ENCODE measurements around the gene PLOD3. TPM values are rescaled to one million over a fixed set of nuclear protein-coding genes. Genes with fewer than 3 reads are reported as not detected.

Gene PLOD3
- total RNA-seq, 2 donors from 2014 or later = 49.6 to 59.1 TPM

DNA sequence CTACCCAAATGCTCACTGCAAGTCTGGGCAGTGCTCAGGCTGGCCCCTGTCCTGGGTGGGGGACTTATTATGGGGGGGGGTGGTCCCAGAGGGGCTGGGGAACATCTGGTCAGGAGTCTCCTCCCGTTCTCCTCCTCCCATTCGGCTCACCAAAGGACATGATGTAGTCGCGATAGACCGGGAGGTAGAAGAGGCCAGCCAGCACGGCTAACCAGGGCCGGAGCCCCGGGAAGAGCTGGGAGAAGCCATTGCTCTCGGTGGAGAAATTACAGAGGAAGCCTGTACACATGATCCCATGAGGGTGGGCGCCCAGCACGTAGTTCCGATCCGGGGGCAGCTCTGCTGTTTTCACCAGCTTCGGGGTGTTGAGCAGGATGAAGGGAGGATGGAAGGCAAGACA is 18.9 kb downstream of the PLOD3 start:
- intact Hi-C loops (cut with DNase I) = no loop called here
- DNase-seq = no peak
- no peak for ATAC-seq

- intact Hi-C loops (cut with DNase I) = no loop called here
- no peak for DNase-seq
- ATAC-seq = no peak
These were observed 19.4 kb downstream of the PLOD3 start for GRCh38 chr7:101197991-101198390.

DNA sequence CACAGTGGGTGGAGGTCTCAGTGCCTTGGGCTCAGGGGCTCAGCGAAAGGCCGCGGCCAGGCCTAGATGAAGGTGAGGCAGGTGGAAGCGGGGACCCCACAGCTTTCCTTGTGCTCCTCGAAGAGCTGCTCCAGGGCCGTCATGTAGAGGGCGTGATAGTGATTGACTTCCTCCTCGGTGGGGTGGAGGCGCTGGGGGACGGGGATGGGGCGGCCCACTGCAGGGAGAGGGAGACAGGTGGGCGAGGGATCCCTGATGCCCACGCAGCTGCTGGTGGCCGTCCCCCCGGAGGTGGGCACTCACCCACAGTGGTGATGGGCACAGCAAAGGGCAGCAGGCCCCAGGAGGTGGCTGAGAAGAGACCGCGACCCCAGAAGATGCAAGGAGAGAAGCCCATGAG is 21.5 kb downstream of the PLOD3 start:
- no peak for DNase-seq
- ATAC-seq = no peak
- intact Hi-C loops (cut with DNase I) = no loop called here

- no peak for ATAC-seq
- intact Hi-C loops (cut with DNase I) = no loop called here
These were observed 28.3 kb downstream of the PLOD3 start for GRCh38 chr7:101189109-101189508.

DNA sequence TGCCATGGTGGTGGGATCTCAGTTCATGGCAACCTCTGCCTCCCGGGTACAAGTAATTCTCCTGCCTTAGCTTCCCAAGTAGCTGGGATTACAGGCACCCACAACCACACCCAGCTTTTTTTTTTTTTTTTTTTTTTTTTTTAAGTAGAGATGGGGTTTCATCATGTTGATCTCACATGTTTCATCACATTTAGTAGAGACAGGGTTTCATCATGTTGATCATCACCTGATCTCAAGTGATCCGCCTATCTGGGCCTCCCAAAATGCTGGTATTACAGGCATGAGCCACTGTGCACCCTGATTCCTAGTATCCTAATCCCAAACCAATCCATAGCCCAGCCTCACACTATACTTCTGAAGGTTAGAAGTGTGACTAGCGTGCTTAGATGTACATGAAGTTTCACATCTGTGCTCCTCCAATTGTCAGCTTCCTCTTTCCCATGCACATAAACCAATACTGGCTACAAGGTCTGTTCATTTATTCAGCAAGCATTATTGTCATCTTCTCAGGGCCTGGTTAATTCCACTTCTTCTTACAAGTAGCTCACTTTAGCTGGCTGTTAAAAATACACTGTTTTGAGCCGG is 30.4 kb downstream of the PLOD3 start:
- DNase-seq (no peak), ATAC-seq (no peak)
- intact Hi-C loops (cut with DNase I) = no loop called here

More at GRCh38 chr7:101189109-101189508, 28.3 kb downstream of the PLOD3 start:
- DNase-seq = no peak

GRCh38 chr7:101186194-101186593 is 31.2 kb downstream of the PLOD3 start:
- intact Hi-C loops (cut with DNase I) = no loop called here
- no peak for ATAC-seq
- DNase-seq = no peak

DNA sequence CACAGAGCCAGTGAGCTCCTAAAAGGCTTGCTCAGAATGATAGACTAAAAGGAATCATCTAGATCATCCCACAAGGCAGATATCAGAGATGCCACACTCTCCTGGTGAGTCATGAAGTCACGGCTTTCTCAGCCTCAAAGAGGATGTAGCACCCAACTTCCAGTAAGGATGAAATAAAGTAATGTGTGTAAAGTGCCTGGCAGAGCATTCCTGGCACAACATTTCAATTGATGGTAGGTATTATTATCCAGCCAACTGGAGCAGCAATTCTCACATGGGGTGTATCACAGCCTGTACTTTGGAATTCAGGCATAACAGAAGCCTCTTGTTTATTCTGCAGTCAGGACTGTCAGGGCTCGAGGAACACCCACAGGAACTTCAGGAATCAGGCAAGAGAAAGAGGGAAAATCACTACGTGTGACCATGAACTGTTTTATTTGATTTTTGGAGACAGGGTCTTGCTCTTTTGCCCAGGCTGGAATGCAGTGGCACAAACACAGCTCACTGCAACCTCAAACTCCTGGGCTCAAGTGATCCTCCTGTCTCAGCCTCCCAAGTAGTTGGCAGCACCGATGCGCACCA is 32.0 kb downstream of the PLOD3 start:
- intact Hi-C loops (cut with DNase I) = no loop called here
- ATAC-seq = no peak
- DNase-seq = no peak

DNA sequence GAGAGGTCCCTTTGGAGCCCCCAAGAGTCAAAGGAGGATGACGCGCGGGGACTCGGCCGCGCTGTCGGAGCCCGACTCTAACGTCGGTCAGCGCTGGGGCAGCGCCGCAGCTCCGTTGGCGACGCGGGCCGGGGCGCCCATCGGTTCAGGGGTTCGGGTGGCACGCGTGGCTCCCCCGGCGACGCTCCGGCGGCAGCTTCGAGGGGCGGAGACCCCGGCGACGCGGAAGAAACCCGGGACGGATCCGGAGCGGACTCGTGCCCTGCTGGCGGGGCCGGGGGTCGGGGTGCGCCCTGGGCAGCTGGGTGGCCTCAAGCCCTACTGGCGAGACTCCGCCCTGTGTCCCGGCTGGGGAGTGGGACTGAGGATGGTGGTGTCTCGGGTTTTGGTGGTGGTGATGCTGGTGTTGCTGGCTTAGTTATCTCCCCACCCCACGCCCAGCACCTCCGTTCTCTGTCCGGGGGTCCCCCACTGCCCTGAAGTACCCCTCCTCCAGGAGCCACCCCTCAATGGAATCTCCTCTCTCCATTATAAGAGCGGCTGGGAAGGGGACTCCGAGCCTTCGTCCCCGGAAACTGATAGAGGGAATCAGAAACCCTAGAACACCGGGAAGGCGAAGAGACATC is 37.1 kb downstream of the PLOD3 start, which contains the start of gene NAT16:
NAT16 (minus strand) TSS at position 164 of the 626 bp plus-strand sequence. CDS start 5,486 bp downstream, outside the sequence.
- ATAC-seq (no peak), DNase-seq (no peak)
- intact Hi-C loops (cut with DNase I) = no loop called here

DNA sequence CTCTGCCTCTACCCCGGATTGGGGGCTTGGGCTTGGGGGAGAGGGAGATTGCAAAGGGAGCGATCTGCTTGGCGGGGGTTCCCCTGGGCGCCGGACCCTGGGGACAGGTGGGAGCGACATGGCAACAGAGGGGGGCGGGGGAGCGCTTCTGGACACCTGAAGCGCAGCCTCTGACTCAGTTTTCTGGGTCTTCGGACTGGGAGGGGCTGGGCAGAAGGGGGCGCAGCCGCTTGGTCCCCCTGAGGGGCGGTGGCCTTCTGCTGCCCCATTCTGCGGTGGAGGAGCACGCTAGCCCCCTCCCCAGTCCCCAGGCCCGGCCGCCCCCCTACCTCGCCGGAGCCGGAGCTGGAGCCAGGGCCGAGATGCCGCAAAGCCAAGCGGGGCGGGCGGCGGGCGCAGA is 37.7 kb downstream of the PLOD3 start:
- DNase-seq (no peak), ATAC-seq (no peak)
- intact Hi-C loops (cut with DNase I) = loop anchor here in 1 of 2 donors (10.0 kb wide), 1 partner anchor 285 kb away; the partner anchor contains the start of gene ACHE

DNA sequence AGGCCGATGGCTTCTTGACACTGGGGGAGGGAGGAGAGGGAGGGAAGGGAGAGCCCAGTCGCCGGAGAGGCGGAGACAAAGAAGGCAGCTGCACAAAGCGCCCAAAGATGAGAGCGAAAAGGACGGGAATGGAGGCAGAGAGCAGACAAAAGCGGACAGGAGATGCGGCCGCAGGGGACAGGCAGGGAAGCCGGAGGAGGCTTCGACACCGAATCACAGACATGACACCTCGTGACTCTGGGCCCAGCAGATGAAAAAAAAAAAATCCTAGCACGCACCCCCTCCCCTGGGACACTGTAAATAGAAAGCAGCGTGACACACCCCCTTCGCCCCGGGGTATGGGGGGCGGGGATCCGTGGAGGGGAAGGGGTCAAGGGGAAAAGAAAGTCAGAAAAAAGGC is 38.3 kb downstream of the PLOD3 start:
- intact Hi-C loops (cut with DNase I) = loop anchor here in 1 of 2 donors (10.0 kb wide), 1 partner anchor 284 kb away; the partner anchor contains the start of gene ACHE

DNA sequence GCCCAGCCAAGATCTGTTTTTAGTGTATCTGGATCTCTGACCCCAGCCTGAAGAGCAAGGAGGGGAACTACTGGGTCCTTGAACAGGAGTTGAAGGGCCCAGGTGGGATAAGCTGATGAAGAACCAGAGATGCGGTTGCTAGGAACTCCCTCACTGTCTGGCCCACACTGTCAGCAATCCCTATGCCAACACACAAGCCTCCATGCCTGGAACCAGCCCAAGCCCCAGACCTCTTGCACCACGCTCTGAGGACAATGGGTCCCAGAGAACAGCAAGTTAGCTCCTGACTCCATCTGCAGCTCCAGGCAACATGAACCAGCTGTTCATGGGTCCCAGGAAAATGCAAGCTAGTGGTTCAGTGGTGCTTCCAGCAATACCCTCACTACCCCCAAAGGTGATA is 39.7 kb downstream of the PLOD3 start:
- intact Hi-C loops (cut with DNase I) = loop anchor here in 1 of 2 donors (10.0 kb wide), 1 partner anchor 283 kb away; the partner anchor contains the start of gene ACHE
- ATAC-seq (no peak), DNase-seq (no peak)

More for the DNA sequence above, 38.3 kb downstream of the PLOD3 start:
- ATAC-seq = no peak
- no peak for DNase-seq

DNA sequence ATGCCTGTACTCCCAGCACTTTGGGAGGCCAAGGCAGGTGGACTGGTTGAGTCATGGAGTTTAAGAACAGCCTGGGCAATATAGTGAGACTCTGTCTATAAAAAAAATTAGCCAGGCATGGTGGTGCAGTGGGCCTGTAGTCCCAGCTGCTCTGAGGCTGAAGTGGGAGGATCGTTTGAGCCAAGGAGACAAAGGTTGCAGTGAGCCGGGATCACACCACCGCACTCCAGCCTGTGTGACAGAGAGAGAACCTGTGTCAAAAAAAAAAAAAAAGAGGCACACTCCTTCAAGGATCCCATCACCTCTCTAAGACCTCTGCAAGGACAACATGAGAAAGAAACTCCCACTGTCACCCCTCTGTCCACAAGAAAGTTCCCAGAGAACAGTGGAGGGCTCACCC is 41.7 kb downstream of the PLOD3 start:
- no peak for ATAC-seq
- intact Hi-C loops (cut with DNase I) = loop anchor here in 1 of 2 donors (10.0 kb wide), 1 partner anchor 281 kb away; the partner anchor contains the start of gene ACHE
- DNase-seq = no peak

GRCh38 chr7:101174322-101174854 is 43.0 kb downstream of the PLOD3 start:
- intact Hi-C loops (cut with DNase I) = loop anchor here in 1 of 2 donors (10.0 kb wide), 1 partner anchor 280 kb away; the partner anchor contains the start of gene ACHE
- ATAC-seq (no peak), DNase-seq (no peak)

DNA sequence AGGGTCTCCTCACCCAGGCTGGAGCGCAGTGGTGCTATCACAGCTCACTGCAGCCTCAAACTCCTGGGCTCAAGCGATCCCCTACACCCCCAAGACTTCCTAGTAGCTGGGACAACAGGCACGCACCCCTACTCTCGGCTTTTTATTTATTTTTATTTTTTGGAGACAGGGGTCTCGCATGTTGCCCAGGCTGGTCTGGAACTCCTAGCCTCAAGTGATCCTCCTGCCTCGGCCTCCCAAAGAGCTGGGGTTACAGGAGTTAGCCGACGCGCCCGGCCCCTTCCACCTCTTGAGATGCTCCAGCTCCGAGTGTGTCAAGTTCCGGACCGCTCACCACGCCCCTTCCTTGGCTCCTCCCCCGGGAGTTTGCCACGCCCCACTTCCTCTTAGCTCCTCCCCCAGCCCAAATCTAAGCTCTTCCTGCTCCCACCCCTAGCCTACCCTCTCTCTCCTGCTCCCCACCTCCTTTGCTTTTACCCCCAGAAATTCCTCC is 43.6 kb downstream of the PLOD3 start:
- ATAC-seq (peak in 1 of 2 donors; percentile 54), DNase-seq (no peak)
- intact Hi-C loops (cut with DNase I) = loop anchor here in 1 of 2 donors (10.0 kb wide), 1 partner anchor 279 kb away; the partner anchor contains the start of gene ACHE

DNA sequence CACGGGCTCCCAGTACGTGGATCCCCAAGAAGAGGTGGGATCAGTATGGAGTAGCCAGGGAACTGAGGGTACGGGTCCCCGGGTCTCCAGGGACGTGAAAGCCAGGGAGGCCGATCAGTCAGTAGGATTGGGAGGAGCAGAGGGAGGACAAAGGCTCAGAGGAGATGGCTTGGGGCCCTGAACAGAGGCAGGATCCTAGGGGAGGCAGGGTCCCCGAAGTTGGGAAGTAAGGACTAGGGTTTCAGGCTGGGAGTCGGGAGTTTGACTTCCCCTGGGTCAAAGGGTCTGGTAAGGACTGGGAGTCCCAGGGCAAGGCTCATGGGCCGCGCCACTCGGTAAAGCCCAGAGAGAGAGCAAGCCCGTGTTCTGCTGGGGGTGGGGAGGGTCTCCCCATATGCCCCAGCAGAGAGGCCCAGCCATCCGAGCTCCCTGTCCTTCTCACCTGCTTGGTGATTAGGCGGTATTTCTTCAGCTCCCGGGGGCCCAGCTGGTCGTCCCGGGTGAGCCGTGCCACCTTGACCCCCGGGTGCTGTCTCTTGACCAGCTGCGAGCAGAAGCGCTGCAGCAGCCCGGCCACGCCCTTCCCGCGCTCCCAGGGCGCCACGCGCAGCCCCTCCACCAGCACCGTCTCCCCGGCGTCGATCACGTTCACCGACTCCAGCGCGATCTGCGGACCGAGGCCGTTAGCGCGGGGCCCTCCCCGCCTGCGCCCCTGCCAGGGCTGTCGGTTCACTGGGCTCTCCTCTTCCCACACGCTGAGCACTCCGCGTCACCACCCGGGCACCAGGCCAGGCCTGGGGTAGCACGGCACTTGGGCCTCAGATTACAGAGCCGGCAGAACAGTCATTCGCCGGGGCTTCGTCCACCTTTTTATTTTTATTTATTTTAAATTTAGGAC is 44.3 kb downstream of the PLOD3 start:
- peak; percentile 84 for DNase-seq
- peak; percentile 65 to 81 for ATAC-seq
- intact Hi-C loops (cut with DNase I) = loop anchor here in 1 of 2 donors (10.0 kb wide), 1 partner anchor 278 kb away; the partner anchor contains the start of gene ACHE

DNA sequence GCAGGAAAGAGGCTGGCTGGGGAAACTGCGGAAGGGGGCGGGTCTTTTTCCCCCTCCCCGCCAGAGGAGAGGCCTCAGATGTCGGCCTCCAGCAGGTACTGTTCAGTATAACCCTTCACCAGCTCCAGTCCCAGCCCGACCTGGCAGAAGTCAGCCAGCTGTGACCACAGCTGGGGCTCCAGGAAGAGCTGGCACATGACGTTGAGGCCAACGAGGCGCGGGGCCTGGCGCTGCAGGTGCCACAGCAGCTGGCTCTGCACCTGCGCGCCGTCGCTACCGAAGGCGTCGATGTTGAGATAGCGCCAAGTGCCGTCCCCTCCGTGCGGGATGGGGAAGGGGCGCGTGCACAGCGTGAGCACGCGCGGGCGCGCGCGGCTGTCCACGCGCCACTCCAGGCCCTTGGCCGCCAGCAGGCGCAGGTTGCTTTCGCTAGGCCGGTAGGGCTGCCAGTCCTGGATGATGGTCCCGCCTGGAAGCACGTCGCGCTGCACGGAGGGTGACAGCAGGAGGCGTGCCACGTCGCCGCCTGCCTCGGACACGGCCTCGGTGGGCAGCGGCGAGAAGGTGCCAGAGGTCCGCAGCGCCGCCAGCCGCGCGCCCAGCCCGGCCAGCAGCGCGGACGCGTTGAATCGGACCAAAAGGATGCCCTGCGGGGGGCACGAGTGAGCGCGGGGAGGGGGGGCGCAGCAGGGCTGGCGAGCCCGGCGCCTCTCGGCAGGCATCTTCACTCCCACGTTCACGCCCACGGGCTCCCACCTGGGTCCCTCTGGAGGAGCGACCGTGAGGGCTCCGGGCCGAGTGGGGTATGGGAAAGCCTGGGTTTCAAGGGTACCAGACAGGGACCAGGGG is 45.2 kb downstream of the PLOD3 start:
- DNase-seq (no peak), ATAC-seq (no peak)
- intact Hi-C loops (cut with DNase I) = loop anchor here in 1 of 2 donors (10.0 kb wide), 1 partner anchor 277 kb away; the partner anchor contains the start of gene ACHE

DNA sequence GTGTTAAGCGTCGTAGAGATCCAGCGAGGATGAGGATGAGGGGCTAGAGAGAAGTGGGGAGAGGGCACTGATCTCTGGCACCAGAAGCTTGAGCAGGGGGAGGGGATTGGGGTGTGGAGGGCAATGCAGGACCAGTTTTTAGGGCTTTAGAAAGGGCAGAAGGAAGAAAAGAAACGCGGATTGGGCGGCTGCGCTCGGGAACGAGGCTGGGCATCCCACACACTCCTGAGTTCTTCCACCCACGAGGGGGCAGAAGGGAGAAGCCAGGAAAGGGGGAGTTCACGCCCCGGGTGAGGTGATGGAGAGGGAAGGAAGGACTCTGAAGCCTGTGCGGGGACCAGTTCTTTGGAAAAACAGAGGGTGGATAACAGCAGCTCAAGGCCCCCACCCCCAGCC is 45.9 kb downstream of the PLOD3 start:
- intact Hi-C loops (cut with DNase I) = loop anchor here in 1 of 2 donors (10.0 kb wide), 1 partner anchor 277 kb away; the partner anchor contains the start of gene ACHE
- no peak for ATAC-seq
- no peak for DNase-seq

Data from left cardiac atrium (tissue), 4 donors.